Stimulated activated naive CD8-positive, alpha-beta T cell treated with anti-CD3 and anti-CD28 coated beads, Interleukin-15, Interleukin-2, amounts not matched to agents 100 U/mL and 50 U/mL, for 24 hours (primary cell): ENCODE results near the gene AGAP5.
A peak's percentile ranks its signal among the peaks of the same experiment; 100 is the strongest.
"Not testable (repeated sequence)": the region's sequence is repeated elsewhere in the genome, so short reads cannot be mapped to it uniquely, and the experiment has no call there.

ENCODE experiments used
- ATAC-seq: fragments of 150-1000 bp; cut with Tn5 transposase; one replicate; pipeline ENCODE4 v1.10.0; 2021
- DNase-seq: peaks from one replicate; pipeline ENCODE4 v3.0.0; 2021

Gene AGAP5

GRCh38 chr10:73697675-73698159 is at the start of gene AGAP5:
Gene AGAP5, minus strand, starts transcription at chr10:73698109. Its CDS starts 354 bp downstream, at chr10:73697755.
- not testable (repeated sequence) for ATAC-seq, DNase-seq

- DNase-seq (no peak), ATAC-seq (no peak)
These were observed 48.8 kb upstream of the AGAP5 start for GRCh38 chr10:73746721-73747120.

GRCh38 chr10:73744664-73744975 is 46.7 kb upstream of the AGAP5 start:
- ATAC-seq (peak; percentile 44), DNase-seq (peak; percentile 73)

DNA sequence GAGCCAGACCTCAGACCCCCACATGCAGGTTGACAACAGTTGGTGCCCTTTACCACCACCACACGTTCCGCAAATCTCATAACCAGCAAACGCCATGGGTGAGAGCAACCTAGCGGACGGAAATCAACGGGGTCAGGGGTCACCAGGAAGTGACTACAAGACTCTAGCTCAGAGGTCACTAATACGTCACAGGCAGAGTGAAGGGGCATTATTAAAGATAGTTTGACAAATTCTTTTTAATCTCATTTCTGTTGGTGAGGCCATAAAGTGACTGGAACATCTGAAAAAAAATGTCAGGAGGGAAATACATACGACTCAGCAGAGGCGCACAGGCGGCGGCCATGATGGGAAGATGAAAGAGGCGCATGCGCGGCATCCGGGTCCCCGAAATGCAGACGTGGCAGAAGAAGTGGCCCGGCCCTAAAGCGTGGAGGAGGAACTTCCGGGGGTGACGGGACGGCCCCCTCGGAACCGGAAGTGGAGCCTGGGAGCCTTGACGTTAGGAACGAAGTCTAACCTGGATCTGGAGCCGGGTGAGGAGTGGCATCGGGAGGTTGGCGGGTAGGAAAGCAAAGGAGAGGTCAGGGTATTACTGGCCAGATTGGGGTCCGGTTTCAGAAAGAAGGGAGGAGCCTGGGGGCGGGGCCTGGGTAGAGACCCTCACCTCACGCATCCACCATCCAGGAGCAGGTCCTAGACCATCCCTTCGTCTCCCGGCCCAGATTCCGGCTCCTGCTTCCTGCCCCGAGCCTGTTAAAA is 46.2 kb upstream of the AGAP5 start, which contains the start of gene SEC24C:
Gene SEC24C (plus strand): TSS at position 468 of the 759 bp plus-strand sequence. CDS start 2,461 bp downstream, outside the sequence.
- ATAC-seq (peak; percentile 93), DNase-seq (peak; percentile 95)

DNA sequence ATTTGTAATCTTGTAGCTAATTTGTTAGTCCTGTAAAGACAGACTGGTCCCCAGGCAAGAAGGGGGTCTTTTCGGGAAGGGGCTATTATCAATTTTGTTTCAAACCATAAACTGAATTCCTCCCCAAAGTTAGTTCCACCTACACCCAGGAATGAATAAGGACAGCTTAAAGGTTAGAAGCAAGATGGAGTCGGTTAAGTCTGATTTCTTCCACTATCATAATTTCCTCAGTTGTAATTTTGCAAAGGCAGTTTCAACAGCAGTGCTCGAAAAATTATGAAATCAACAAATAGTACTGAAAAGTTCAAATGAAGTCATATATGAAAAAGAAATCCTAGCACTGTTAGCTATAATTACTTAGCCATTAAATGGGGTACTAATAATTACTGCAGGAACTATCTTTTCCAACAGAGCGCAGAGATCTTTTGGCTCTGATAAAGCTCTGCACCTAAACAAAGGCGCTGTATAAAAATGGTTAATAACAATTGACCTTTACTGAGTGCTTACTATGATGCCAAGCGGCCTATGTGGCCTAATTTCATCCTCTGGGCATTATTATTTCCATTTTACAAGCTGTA is 45.5 kb upstream of the AGAP5 start:
- DNase-seq: no peak
- no peak for ATAC-seq

- no peak for ATAC-seq
- no peak for DNase-seq
These were observed 44.5 kb upstream of the AGAP5 start for GRCh38 chr10:73742454-73742734.

- ATAC-seq: not testable (repeated sequence)
These were observed 42.8 kb upstream of the AGAP5 start for GRCh38 chr10:73740501-73741254.

GRCh38 chr10:73734796-73735305 is 36.9 kb upstream of the AGAP5 start:
- DNase-seq: no peak
- no peak for ATAC-seq

More at GRCh38 chr10:73740501-73741254, 42.8 kb upstream of the AGAP5 start:
- DNase-seq: not testable (repeated sequence)

- no peak for ATAC-seq
- DNase-seq: no peak
These were observed 36.3 kb upstream of the AGAP5 start for GRCh38 chr10:73734028-73734720.

DNA sequence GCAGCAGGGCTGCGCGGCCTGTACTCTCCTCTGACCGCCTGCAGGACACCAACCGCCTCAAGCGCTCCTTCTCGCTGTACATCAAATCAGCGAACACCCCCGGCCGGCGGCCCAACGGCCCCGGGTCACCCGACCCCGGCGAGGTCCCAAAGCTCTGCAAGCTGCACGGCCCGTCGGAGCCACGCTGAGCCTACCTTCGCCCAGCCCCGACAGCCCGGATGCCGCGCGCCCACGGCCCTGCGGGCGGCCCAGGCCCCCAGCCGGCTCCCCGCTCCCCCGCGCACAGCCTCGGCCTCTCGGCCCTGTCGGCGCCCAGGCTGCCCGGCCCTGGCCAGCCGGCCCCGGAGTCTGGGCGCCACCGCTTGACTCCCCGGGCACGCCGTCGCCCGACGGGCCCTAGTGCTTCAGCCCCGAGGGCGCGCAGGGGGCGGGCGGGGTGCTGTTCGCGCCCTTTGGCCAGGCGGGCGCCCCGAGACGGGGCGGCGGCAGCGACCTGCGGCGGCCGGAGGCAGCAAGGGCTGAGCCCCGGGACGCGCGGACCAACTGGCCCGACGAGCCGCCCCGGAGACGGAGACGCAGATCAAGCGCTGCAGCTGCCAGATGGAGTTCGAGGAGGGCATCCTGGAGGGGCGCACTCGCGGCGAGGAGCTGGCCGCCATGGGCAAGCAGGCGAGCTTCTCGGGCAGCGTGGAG is 35.2 kb upstream of the AGAP5 start:
- no peak for DNase-seq
- ATAC-seq: no peak

- no peak for ATAC-seq
- DNase-seq: no peak
These were observed 34.5 kb upstream of the AGAP5 start for GRCh38 chr10:73732426-73732825.

DNA sequence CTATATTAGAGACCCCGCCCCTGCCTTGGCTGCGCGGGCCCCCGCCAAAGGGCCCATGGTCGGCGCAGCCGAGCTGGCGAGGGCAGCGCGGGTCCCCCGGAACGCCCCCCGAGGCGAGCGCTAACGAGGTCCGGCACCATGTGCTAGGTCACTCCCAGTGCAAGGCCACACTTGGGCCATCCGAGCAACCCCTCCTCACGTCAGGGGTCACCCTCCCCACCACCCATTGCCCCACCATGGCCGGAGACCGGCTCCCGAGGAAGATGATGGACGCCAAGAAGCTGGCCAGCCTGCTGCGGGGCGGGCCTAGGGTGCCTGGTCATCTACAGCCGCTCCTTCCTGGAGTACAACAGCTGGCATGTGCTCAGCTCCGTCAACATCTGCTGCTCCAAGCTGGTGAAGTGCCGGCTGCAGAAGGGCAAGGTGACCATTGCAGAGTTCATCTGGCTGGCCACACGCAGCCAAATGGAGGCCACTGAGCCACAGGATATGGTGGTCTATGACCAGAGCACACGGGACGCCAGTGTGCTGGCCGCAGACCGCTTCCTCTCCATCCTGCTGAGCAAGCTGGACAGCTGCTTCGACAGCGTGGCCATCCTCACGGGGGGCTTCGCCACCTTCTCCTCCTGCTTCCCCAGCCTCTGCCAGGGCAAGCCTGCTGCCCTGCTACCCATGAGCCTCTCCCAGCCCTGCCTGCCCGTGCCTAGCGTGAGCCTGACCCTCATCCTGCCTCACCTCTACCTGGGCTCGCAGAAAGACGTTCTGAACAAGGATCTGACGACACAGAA is 33.9 kb upstream of the AGAP5 start:
- DNase-seq (no peak), ATAC-seq (no peak)

DNA sequence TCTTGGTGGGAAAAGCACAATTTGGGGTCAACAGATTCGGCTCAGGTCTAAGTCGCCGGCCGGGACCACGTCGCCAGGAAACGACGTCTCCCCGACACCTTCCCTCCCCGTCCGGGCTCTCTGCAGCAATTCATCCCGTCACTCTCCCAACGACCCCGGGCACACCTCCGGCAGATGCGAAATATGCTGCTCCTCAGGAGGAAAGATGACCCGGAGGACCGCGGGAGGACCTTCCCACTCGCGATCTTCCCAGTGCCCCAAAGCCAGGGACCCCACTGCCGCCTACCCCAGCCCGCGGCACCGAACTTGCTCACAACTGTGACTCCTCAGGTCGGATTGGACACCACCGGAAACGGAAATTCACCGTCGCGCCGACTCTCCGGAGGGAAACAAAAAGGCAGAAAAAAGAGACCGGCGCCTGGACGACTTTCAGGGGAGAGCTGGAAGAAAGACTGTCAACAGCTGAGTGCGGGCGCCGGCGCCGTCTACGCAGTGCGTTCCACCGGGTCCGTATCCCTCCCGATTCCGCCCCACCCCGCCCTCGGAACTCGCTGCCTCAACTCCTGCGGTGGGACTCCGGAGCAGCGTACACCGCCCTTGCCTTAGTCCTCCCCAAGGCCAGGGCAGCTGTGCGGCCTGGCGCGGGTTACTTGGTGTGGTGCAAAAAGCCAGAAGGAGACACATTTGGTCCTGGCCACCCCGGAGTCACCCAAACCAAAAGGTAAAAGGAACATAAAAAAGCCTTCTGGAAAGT is 32.4 kb upstream of the AGAP5 start:
- DNase-seq: peak; percentile 91
- ATAC-seq: peak; percentile 91

- DNase-seq (peak; percentile 37), ATAC-seq (peak; percentile 58)
These were observed 31.9 kb upstream of the AGAP5 start for GRCh38 chr10:73729781-73730152.

- ATAC-seq: no peak
These were observed 25.6 kb upstream of the AGAP5 start for GRCh38 chr10:73723516-73723915.

DNA sequence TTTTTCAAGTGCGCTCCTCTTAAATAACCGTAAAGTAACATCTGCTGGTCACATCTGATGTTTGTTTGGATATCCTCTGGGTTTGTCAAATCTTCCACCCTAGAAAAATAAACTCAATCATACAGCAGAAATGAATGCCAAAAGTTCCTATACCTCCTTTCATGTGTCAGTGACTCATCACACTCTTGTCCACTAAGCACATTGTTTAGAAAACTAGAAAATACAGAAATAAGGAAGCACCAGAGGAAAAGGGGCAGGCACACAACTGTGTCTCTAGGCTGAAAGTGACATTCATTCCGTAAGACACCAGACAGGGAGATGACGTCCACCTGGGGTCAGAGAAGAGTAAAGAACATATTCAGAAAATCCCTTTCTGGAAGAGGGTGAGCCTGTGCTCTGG is 22.7 kb upstream of the AGAP5 start:
- DNase-seq, ATAC-seq: not testable (repeated sequence)

More at GRCh38 chr10:73723516-73723915, 25.6 kb upstream of the AGAP5 start:
- DNase-seq: no peak

GRCh38 chr10:73717556-73717955 is 19.6 kb upstream of the AGAP5 start:
- no peak for ATAC-seq
- no peak for DNase-seq

DNA sequence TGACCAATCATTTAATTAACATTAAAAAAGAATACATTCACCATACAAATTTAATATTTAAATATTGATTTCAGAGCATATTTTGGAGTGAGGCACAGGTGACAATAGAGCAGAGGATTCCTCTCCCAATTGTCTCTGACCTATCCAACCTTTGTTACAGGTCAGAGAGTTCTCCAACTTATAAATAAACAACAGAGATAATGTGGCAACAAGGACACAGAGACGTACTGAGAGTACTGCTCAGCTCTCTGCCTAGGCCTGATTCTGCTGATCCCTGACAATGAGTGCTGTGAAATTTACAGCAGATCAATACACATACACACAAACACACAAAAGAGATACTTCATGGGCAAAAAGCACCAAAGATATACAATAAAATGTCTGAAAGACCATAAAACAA is 18.3 kb upstream of the AGAP5 start:
- ATAC-seq: no peak
- no peak for DNase-seq

DNA sequence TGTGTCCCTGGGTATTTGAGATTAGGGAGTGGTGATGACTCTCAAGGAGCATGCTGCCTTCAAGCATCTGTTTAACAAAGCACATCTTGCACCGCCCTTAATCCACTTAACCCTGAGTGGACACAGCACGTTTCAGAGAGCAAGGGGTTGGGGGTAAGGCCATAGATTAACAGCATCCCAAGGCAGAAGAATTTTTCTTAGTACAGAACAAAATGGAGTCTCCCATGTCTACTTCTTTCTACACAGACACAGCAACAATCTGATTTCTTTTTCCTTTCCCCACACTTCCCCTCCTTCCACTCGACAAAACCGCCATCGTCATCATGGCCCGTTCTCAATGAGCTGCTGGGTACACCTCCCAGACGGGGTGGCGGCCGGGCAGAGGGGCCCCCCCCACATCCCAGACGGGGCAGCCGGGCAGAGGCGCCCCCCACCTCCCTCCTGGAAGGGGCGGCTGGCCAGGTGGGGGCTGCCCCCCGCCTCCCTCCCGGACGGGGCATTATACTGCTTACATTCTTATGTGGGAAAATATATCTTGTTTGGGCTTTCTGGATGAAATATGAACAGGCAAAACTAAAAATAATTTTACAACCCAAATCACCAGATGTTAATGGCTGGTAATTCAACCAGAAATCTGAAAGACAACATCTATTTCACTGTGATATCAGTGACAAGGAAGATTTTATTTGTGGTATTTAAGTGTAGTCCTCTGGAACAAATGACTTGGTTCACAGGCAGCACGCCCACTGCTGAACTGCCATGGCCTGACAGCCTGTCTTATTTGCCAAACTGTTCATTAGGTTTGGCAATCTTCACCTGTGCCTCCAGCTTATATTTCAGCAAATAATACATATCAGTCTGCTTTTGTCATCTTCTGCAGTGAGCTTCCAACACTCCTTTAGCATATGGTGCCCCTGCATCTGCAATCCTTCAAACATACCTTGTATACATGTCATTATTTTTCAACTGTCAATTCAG is 17.6 kb upstream of the AGAP5 start:
- not testable (repeated sequence) for ATAC-seq, DNase-seq
